GM18868 (cell line): ENCODE data around the gene GTF2H2.
"Not testable (repeated sequence)": the region's sequence is repeated elsewhere in the genome, so short reads cannot be mapped to it uniquely, and the experiment has no call there.

Experiments used
- ATAC-seq: cut with Tn5 transposase; IDR thresholded peaks from one replicate; pipeline ENCODE4 v1.9.1; 2021; ENCODE audit warnings: mild to moderate bottlenecking, moderate library complexity; ENCODE audit not compliant: unreplicated experiment

The GTF2H2 gene

DNA sequence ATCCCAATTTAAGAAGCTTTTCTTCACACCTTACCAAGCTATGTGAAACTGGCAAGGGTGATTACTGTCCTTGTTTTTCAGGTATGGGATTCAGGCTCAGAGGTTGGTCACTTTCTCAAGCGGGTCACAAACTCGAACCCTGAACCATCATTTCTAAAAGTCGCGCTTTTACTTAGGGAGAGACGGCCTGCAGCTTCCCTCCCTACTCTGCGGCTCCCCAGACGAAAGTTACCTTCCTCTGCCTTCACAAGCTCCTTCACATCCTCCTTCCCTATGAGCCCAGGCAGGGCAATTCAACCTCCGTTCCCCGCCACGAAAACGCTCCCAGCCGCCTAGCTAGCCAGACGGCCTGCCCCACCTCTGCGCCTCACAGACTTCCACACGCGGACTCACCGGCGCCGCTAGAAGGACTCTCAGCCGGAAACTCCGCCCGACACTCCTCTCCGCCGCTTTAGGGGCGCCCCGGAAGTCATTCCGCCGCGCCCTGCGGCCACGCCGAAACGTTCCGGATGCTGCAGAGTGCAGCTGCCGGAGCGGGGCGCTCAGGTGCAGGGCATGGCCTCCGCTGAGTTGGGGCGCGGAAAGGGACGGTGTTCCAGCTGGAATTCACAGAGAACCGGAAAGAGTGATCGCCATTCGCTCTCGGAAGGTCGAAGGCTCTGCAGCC is at the start of gene GTF2H2:
Gene GTF2H2, minus strand, starts transcription at position 415 of the 667 bp plus-strand sequence. CDS start 4,913 bp downstream, outside the sequence.
- ATAC-seq: peak; percentile 97

DNA sequence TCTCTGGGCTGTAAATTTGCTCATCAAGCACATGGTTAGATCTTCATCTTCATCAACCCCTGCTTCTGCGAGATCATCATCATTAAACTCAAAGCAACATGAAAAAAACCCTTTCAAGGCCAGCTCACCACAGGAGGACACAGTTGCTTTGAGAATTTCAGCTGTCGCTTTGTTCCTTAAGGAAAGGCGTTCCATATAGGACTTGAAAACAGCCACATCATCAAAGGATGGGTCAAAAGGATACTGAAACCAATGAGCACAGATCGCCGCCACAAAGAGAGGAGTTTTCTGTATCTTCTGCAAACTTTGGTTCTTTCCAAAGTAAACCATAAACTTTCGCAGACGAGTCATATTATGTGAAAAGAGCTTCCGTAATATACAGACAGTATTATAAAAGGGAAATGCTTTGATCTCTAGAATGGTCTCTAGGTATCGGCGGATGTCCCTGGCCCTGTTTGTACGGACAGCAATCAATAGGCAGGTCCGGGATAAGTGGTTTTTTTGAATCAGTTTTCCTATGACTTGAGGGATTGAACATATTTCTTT is 42.3 kb upstream of the GTF2H2 start:
- ATAC-seq: not testable (repeated sequence)

DNA sequence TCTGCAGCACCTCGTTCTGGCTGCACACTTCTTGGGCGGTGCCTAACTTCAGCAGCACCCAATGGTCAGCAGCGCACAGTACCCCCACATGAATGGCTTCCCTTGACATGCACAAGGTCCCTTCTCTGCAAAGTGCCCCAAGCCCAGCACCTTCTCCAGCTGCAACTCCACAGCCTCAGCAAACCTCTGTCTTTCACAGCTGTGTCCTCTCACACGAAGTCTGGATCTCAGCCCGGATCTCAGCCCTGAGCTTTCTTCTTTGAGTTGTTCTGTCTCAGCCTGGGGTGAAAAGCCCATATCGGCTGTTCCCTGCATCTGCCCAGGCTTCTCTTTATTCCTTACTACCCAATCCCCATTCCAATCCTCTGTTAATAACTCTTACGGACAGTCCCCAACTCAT is 32.5 kb upstream of the GTF2H2 start:
- ATAC-seq: not testable (repeated sequence)

DNA sequence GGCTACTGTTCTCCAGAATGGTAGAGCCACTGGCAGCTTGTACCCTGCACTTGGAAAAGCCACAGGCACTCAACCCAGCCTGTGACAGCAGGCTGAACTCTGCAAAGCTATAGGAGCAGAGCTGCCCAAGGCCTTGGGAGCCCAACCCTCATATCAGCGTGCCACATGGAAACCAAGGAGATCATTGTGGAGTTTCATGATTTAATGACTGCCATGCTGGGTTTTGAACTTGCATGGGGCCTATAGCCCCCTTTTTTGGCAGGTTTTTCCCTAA is 30.4 kb upstream of the GTF2H2 start:
- not testable (repeated sequence) for ATAC-seq

DNA sequence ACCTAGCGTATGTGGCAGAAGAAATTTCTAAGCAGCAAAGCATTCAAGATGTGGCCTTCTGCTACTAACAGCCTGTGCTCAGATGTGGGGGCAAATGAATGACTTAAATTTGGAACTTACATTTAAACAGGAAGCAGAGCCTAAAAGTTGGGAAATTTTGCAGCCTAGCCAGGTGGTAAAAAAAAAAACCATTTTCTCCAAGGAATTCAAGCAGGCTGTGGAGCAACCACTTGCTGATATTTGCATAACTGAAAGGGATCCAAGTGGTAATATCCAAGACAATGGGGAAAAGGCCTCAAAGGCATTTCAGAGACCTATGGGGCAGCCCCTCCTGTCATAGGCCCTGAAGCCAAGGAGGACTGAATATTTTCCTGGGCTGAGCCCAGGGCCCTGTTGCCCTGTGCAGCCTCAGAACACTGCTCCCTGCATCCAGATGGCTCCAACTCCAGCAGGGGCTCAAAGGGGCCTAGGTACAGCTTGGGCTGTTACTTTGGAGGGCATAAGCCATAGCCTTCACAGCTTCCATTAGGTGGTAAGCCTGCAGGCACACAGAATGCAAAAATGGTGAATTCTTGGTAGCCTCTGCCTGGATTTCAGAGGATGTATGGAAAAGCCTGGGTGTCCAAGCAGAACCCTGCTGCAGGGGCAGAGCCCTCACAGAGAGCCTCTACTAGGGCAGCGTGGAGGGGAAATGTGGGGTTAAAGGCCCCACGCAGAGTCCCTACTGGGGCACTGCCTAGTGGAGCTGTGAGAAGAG is 29.9 kb upstream of the GTF2H2 start:
- ATAC-seq: not testable (repeated sequence)

DNA sequence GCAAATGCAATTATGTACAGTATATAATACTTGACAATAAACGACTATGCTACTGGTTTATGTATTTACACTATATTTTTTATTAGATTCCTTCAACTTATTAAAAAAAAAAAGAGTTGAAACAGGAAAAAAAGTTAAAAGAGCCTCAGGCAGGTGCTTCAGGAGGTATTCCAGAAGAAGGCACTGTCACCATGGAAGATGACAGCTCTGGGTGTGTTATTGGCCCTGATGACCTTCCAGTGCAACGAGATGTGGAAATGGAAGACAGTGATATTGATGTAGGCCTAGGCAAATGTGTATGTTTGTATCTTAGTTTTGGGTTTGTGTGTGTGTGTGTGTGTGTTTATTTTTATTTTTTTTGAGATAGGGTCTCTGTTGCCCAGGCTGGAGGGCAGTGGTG is 22.3 kb upstream of the GTF2H2 start:
- ATAC-seq: not testable (repeated sequence)

DNA sequence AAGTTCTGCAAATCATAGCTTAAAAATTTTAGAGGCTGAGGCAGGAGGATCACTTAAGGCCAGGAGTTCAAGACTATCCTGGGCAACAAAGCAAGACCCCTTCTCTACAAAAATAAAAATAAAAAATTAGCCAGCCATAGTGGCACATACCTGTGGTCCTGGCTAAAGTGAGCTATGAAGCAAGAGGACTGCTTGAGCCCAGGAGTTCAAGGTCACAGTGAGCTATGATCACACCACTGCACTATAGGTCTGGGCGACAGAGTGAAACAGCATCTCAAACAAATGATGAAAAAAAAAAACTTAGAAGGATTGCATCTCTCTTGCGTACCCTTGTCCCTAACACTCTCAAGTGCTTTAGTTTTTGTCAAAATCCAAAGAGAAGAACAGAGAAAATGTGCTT is 21.3 kb upstream of the GTF2H2 start:
- ATAC-seq: not testable (repeated sequence)

DNA sequence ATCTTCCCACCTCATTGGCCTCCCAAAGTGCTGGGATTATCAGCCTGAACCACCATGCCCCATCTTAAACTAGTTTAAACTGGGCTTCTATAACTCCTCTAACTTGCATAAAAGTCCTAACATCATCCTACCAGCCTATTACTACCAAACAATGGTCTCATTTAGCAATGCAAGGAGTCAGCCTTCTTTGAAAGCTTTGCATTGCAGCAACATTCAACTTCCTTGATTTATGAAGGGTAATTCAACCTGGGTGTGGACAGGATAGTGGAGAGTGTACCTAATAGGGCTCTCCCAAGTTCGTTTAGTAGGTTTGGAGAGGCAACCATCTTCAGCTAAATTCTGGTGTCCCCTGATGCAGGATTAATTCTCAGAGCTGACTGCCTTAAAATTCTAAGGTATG is 18.7 kb upstream of the GTF2H2 start:
- ATAC-seq: not testable (repeated sequence)

DNA sequence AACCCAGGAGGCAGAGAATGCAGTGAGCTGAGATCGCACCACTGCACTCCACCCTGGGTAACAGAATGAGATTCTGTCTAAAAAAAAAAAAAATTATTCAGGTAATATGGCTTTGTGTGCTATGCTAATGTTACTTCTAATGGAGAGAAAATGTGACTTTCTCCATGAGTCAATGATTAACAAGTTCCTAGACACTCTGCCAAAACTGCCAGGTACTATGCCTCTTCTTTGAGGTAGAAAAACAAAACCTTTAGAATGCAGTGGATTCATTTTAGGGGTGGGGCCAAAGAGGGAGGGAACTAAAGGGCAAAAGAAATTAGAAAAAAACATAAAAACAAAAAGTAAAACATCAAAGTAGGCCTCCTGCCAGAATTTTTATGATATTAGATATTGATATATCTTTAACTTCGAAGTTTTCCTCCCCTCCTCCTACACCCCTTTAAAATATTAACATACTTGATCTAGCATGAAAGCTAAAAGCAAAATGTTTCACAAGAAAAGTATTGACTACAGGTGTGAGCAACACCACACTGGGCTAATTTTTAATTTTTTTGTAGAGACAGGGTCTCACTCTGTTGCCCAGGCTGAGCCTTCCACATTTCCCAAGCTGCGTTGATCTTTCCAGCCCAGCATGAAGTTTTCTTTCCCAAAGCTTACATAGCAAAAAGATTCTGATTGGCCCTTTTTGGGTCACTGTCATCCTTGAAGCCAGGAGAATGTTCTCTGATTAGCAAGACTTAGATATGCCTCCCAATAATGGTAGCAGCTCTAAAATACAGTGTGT is 17.0 kb upstream of the GTF2H2 start:
- not testable (repeated sequence) for ATAC-seq

DNA sequence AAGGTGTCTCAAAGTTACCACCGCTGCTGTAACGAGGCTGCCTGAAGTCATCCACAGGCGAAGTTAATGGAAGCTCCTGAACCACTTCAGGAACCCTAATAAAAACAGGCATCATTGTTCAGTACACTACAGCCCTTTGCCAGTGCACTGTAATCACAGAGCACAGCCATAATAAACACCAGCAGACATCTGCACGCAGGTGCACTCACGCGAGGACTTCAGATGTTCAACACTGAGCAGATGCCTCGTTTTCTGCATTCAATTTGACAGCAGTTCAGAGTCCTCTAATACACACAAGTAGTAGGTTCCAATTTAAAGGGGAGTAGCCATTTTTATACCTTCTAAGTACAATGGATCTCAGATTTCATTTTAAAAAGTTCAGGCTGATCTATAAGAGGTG is 15.4 kb upstream of the GTF2H2 start:
- not testable (repeated sequence) for ATAC-seq

DNA sequence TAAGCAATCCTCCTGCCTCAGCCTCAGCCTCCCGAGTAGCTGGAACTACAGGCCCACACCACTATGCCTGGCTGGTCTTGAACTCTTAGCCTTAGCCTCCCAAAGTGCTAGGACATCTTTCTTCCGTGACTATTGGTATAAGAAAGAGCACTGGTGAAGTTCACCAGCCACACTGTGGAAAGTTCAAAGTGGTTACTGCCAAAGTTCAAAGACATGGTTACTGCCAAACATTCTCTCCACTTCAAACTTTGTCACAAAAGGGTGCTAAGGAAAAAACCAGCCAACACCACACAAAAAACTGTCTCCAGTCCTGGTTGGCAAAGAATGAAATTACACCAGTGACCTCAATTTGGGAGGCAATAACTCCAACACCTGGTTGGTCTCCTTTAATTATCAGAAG is 14.9 kb upstream of the GTF2H2 start:
- not testable (repeated sequence) for ATAC-seq

DNA sequence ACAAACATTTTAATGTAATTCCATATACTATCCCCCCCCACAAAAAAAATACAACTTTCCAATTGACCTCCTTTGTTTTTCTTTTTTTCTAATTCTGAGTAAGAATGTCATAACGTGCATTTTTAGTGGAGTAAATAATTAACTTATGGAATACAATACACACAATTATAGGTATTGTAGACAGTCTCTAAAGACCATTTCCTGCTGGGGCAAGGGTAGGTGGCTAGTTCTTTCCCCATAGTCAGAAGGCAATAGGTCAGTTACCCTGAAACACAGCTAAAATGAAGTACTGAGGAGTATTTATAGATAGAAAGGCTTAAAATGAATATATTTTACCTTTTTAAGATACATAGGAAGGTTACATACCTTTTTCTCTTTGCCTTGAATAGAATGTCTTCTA is 6.2 kb downstream of the GTF2H2 start:
- not testable (repeated sequence) for ATAC-seq

DNA sequence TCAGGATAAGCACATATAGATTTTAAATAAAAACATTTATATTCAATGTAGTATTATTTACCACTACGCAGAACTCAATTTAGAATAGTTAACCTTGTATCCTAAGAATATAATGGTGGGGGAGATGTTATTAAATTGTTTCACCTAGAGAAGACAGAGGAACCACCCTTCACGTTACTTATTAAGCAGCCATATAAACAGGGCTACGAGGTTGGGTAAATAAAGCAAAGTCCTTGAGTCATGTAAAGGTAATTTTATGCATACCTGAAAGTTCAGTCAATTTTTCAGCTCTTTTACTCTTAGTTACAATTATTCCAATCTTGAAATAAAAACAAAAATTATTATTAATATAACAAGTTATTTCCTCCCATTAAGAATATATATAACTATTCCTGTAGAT is 8.1 kb downstream of the GTF2H2 start:
- ATAC-seq: not testable (repeated sequence)

DNA sequence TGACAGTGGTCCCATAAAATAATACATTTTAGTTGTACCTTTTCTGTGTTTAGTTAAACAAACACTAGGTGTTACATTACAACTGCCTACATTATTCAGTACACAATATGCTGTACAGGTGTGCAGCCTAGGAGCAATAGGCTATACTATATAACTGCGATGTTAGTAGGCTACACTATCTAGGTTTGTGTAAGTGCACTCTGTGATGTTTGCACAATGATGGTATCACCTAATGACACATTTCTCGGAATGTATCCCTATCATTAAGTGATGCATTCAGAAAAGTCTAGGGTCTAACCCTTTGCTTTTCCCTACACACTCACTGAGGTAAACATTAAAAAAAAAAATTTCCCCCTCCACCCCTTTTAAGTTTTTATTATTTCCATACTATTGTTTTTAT is 22.7 kb downstream of the GTF2H2 start:
- ATAC-seq: not testable (repeated sequence)

DNA sequence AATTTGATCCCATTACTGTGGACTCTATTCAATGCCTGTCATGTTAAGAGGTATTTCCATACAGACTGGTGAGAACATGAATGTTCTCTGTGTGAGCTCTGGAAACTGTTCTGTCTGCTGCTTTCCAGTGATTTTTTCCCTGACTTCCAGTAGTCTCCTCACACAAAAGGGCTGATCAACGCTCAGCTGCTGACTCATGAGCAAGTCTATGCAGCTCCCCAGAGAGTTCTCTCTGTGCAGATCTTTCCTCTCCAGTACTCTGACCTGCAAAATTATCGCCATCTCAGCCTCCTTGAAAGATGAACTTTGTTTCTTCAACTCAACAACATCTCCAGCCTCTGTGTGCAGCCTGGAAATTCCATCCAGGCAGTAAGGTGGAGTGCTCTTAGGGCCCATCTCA is 23.3 kb downstream of the GTF2H2 start:
- ATAC-seq: not testable (repeated sequence)

DNA sequence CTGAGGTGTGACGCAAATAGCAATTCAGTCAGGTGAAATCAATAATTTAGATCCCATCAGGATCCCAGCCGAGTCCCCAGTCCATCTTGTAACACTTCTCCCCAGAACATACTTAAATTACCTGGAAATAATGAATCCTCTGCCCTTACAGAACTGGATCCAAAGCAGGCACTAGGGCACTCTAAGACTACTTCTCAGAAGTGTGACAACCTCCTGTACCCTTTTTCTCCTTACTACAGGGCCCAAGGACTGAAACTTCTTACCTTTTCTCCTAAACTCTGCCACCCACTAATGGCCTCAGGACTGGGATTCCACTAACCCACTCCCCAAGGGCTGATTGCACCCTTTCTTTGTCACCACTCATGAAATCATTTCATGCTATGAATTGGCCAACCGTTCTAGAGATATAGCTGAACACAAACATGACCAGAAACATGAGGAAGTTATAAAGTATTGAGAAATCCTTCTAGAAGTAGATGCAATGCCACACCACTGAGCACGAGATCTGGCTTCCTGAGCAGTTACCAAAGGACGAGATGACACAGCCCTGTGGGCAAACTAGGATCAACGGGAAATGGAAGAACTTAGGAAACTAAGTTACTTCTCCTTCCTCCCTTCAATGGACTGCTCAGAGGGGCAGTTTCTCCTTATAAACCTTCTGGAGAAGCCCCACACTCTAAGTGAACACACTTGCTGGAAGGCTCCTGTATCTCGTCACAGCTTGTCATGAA is 36.3 kb downstream of the GTF2H2 start:
- not testable (repeated sequence) for ATAC-seq

DNA sequence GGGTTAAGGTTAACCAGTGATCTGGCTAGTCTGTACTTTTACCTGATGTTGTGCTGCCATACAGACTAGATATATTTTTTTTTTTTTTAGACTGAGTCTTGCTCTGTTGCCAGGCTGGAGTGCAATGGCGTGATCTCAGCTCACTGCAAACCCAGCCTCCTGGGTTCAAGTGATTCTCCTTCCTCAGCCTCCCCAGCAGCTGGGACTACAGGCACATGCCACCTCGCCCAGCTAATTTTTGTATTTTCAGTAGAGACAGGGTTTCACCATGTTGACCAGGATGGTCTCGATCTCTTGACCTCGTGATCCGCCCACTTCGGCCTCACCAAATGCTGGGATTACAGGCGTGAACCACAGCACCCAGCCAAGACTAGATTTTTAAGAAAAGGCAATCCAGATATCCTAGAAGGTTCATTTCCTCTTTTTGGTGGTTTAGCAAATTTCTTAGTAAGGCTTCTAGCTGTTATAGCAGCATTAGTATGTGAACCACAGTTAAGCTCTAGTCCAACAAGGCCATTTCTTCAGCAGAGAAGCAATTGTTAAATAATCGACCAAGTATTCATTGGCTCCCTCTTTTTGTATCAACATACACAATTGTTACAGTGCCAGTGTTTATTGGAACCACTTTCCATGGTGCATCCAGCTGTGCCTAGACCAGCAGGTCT is 42.1 kb downstream of the GTF2H2 start, which contains the start of gene NAIP:
Gene NAIP, minus strand, starts transcription at position 51 of the 665 bp plus-strand sequence. CDS start 12,424 bp downstream, outside the sequence.
- peak; percentile 74 for ATAC-seq

DNA sequence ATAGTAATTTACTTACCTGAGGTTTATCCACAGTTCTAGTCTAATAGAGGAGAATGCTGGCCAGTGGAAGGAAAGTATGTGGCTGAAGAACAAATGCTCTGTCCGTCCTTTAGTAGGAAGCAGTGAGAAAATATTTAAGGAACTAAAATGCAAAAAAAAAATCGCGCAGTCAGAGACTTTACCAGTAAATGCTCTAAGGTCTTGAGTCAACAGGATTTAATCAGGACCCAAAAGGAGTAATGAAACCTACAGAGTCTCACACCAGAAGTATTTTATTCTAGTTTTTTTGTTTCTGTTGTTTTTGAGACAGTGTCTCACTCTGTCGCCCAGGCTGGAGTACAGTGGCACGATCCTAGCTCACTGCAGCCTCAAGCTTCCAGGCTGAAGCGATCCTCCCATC is 46.8 kb downstream of the GTF2H2 start:
- ATAC-seq: not testable (repeated sequence)

DNA sequence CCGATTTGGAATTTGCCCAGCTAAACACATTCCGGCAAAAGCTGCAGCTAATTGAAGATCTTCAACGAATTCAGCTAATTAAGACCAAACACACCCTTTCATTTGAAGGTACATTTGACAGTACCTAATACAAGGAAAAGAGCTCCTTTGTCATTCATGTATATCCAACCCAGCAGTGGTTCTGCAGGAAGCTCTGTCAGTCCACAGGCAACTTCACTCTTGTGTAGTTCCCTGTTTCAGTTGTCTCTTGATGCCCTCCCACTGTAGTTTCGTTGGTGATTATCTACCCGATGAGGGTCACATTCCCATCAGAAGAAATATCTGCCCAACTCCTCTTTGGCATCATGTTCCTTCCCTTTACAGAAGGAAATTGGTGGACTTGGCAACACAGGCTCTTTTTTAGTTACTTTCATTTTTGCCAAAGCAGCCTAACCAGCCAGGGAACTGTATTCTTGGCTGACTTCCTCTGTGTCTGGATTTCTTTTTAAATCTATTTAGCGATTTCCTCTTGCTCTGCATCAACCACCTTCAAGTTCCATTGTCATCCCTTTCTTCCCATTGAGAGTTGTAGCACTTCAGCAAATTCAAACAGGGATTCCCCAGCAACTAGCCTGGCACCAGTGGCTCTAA is 49.0 kb downstream of the GTF2H2 start:
- ATAC-seq: not testable (repeated sequence)

DNA sequence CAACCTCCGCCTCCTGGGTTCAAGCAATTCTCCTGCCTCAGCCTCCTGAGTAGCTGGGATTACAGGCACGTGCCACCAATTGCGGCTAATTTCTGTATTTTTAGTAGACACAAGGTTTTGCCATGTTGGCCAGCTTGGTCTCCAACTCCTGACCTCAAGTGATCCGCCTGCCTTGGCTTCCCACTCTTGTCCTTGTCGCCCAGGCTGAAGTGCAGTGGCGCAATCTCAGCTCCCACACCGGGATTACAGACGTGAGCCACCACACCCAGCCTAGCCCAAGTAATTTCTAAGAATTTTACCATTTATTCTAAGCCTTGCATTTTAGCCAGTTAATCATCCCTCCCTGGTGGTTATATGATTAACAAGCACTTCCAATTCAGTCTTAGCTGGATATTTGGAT is 53.3 kb downstream of the GTF2H2 start:
- ATAC-seq: no peak
